GM23338 (cell line): Measurements from ENCODE around the gene FREM3. TPM values are rescaled to one million over a fixed set of nuclear protein-coding genes. Genes with fewer than 3 reads are reported as not detected.

Source experiments
- ATAC-seq: fragments of 200-7000 bp; cut with Tn5 transposase; 3 replicates; pipeline ENCODE4 v1.9.1; 2020
- DNase-seq: peaks from one replicate; pipeline ENCODE4 v3.0.0-alpha.2; 2015; ENCODE audit warnings: low spot score
- H2AFZ ChIP-seq: fragments of 200-600 bp; sonication (generic); 2 replicates; pipeline ENCODE4 v1.8.0; 2016; ENCODE audit warnings: antibody characterized with exemption, mild to moderate bottlenecking, moderate library complexity
- H3F3A ChIP-seq: fragments of 200-600 bp; sonication (generic); replicated peaks from 2 replicates; pipeline ENCODE4 v1.8.0; 2017; ENCODE audit warnings: antibody characterized with exemption, mixed run types, low read depth
- H3K27ac ChIP-seq: fragments of 200-600 bp; sonication (generic); 2 replicates; pipeline ENCODE4 v1.6.1; 2016; ENCODE audit warnings: low read depth
- H3K27me3 ChIP-seq: fragments of 200-600 bp; sonication (generic); 2 replicates; pipeline ENCODE4 v1.8.0; 2016; ENCODE audit warnings: mild to moderate bottlenecking, mixed run types, moderate library complexity; ENCODE audit not compliant: insufficient read depth
- H3K36me3 ChIP-seq: fragments of 200-600 bp; sonication (generic); 2 replicates; pipeline ENCODE4 v1.8.0; 2016; ENCODE audit warnings: mild to moderate bottlenecking; ENCODE audit not compliant: insufficient read depth
- H3K4me1 ChIP-seq: fragments of 200-600 bp; sonication (generic); 2 replicates; pipeline ENCODE4 v1.8.0; 2016; ENCODE audit warnings: mild to moderate bottlenecking, moderate library complexity; ENCODE audit not compliant: insufficient read depth
- H3K4me2 ChIP-seq: fragments of 200-600 bp; sonication (generic); 2 replicates; pipeline ENCODE4 v1.7.1; 2017; ENCODE audit warnings: mixed run types
- H3K4me3 ChIP-seq: fragments of 200-600 bp; sonication (generic); 2 replicates; pipeline ENCODE4 v1.6.1; 2016; ENCODE audit warnings: mixed run types
- H3K79me2 ChIP-seq: fragments of 200-600 bp; sonication (generic); replicated peaks from 2 replicates; pipeline ENCODE4 v1.8.0; 2017; ENCODE audit warnings: mild to moderate bottlenecking; ENCODE audit not compliant: insufficient read depth
- H3K9me2 ChIP-seq: fragments of 200-600 bp; sonication (generic); 2 replicates; pipeline ENCODE4 v1.8.0; 2017; ENCODE audit not compliant: insufficient read depth
- H4K20me1 ChIP-seq: fragments of 200-600 bp; sonication (generic); replicated peaks from 2 replicates; pipeline ENCODE4 v1.8.0; 2017; ENCODE audit warnings: mild to moderate bottlenecking; ENCODE audit not compliant: insufficient read depth
- H3K27ac Mint-ChIP-seq: 2 replicates; pipeline ENCODE4 v1.8.0; 2020; ENCODE audit warnings: inconsistent platforms, mild to moderate bottlenecking, moderate library complexity, mixed read lengths
- H3K27me3 Mint-ChIP-seq: 3 replicates; pipeline ENCODE4 v1.8.0; 2022; ENCODE audit warnings: low read depth, mild to moderate bottlenecking, moderate library complexity, mixed read lengths, inconsistent platforms; ENCODE audit not compliant: insufficient read depth, poor library complexity
- H3K36me3 Mint-ChIP-seq: 3 replicates; pipeline ENCODE4 v1.8.0; 2021; ENCODE audit warnings: low read depth, mild to moderate bottlenecking, inconsistent platforms, moderate library complexity, mixed read lengths
- H3K4me1 Mint-ChIP-seq: 3 replicates; pipeline ENCODE4 v1.8.0; 2020; ENCODE audit warnings: mild to moderate bottlenecking, inconsistent platforms, mixed read lengths
- H3K4me3 Mint-ChIP-seq: 3 replicates; pipeline ENCODE4 v1.8.0; 2021; ENCODE audit warnings: moderate library complexity, mild to moderate bottlenecking, inconsistent platforms, mixed read lengths
- H3K9me3 Mint-ChIP-seq: 3 replicates; pipeline ENCODE4 v1.8.0; 2020; ENCODE audit warnings: moderate library complexity, mild to moderate bottlenecking, inconsistent platforms, mixed read lengths
- CREB1 ChIP-seq: fragments of 250-450 bp; sonication (Bioruptor Pico); IDR thresholded peaks from 2 replicates; pipeline ENCODE4 v1.5.0; 2020; ENCODE audit warnings: low read depth, mild to moderate bottlenecking, moderate library complexity
- ETS1 ChIP-seq: IDR thresholded peaks from 2 replicates; pipeline ENCODE4 v1.6.1; 2016; ENCODE audit warnings: antibody characterized with exemption
- EZH2 ChIP-seq: fragments of 200-600 bp; sonication (generic); IDR thresholded peaks from one replicate; pipeline ENCODE4 v1.8.0; 2017; ENCODE audit warnings: antibody characterized with exemption, mild to moderate bottlenecking, low read depth; ENCODE audit not compliant: unreplicated experiment
- EZH2phosphoT487 ChIP-seq: fragments of 200-600 bp; sonication (generic); IDR thresholded peaks from one replicate; pipeline ENCODE4 v1.8.1; 2018; ENCODE audit warnings: antibody characterized with exemption; ENCODE audit not compliant: unreplicated experiment
- JUNB ChIP-seq: IDR thresholded peaks from one replicate; pipeline ENCODE4 v1.6.1; 2016; ENCODE audit warnings: antibody characterized with exemption; ENCODE audit not compliant: unreplicated experiment
- NANOG ChIP-seq: IDR thresholded peaks from 2 replicates; pipeline ENCODE4 v1.6.1; 2016; ENCODE audit warnings: antibody characterized with exemption, borderline replicate concordance
- POLR2AphosphoS5 ChIP-seq: IDR thresholded peaks from 2 replicates; pipeline ENCODE4 v1.6.1; 2016; ENCODE audit warnings: antibody characterized with exemption, low read depth
- REST ChIP-seq: IDR thresholded peaks from one replicate; pipeline ENCODE4 v1.6.1; 2018; ENCODE audit warnings: antibody characterized with exemption; ENCODE audit not compliant: unreplicated experiment
- STAT1 ChIP-seq: IDR thresholded peaks from one replicate; pipeline ENCODE4 v1.6.1; 2016; ENCODE audit warnings: antibody characterized with exemption; ENCODE audit not compliant: unreplicated experiment
- ZNF114 ChIP-seq: fragments of 250-450 bp; sonication (Bioruptor Pico); IDR thresholded peaks from 2 replicates; pipeline ENCODE4 v1.5.0; 2020; ENCODE audit warnings: mild to moderate bottlenecking, moderate library complexity
- ZNF331 ChIP-seq: fragments of 250-450 bp; sonication (Bioruptor Pico); IDR thresholded peaks from 2 replicates; pipeline ENCODE4 v1.5.0; 2020; ENCODE audit warnings: low read depth, mild to moderate bottlenecking, moderate library complexity
- polyA plus RNA-seq: library from polyadenylated mRNA; unstranded; fragments of >200 nt; fragmentation: Nextera tagmentation; extraction: Ambion mirVana; gene quantifications from 2 replicates; pipeline ENCODE4 v1.2.1, GENCODE V29; 2016
- total RNA-seq: library from RNA; depleted of rRNA; stranded (reverse); fragments of >200 nt; shearing (Covaris generic); gene quantifications from 2 replicates; pipeline ENCODE4 v1.2.3, GENCODE V29; 2014
- TF ChIP-seq, protein P1 (sequence below): fragments of 250-450 bp; sonication (Bioruptor Pico); IDR thresholded peaks from 2 replicates; pipeline ENCODE4 v1.5.0; 2020; ENCODE audit warnings: mild to moderate bottlenecking, moderate library complexity
- TF ChIP-seq, protein P2 (sequence below), 2 experiments: fragments of 200-600 bp in 1 of 2; sonication (generic) in 1 of 2; conservative IDR thresholded peaks; 2 replicates each; pipeline versions ENCODE4 v1.5.1 to v1.6.1; 2016 to 2017; ENCODE audit warnings: antibody characterized with exemption in 2 of 2, low read depth in 2 of 2, mild to moderate bottlenecking in 2 of 2, moderate library complexity in 1 of 2

Gene FREM3
- total and polyA plus RNA-seq, 2 experiments from 2014 or later: 0.03 to 0.07 TPM

DNA sequence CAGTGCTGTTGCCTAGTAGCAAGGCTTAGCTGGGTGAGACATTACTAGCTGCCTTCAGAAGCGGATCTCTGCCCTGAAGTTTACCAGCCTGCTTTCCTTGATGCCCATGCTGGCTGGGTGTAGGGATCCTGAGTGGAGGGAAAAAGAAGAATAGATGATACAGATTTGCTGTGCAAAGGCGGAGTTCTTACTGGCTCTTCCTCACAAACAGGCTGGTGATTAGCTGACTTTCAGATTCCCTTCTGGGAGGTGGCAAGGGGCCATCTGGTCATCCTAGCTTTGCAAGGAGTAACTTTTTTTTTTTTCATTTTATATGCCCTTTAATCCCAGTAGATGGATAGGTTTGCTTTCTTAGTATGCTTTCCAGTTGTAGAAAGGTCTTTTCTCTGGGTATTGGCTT is 142.2 kb downstream of the FREM3 start:
- H3K36me3 Mint-ChIP-seq: peaks cover 8% of the 10 kb centered on the region; the same call in 1 of the 3 replicates
- DNase-seq: no peak
- H3K27ac ChIP-seq: peak overlapping the region; percentile 27; the same call in 1 of the 2 replicates
- peaks cover 16% of the 10 kb centered on the region for H3K27me3 Mint-ChIP-seq
- H2AFZ ChIP-seq: no peak overlapping the region
- TF ChIP-seq EZH2phosphoT487 (no peak), ETS1 (no peak), CREB1 (CRISPR knock-in tag) (no peak), STAT1 (no peak), EZH2 (no peak), ZNF331 (CRISPR knock-in tag) (no peak), REST (no peak), ZNF114 (no peak), NANOG (no peak), POLR2AphosphoS5 (no peak), JUNB (no peak)
- TF ChIP-seq, protein P1, sequence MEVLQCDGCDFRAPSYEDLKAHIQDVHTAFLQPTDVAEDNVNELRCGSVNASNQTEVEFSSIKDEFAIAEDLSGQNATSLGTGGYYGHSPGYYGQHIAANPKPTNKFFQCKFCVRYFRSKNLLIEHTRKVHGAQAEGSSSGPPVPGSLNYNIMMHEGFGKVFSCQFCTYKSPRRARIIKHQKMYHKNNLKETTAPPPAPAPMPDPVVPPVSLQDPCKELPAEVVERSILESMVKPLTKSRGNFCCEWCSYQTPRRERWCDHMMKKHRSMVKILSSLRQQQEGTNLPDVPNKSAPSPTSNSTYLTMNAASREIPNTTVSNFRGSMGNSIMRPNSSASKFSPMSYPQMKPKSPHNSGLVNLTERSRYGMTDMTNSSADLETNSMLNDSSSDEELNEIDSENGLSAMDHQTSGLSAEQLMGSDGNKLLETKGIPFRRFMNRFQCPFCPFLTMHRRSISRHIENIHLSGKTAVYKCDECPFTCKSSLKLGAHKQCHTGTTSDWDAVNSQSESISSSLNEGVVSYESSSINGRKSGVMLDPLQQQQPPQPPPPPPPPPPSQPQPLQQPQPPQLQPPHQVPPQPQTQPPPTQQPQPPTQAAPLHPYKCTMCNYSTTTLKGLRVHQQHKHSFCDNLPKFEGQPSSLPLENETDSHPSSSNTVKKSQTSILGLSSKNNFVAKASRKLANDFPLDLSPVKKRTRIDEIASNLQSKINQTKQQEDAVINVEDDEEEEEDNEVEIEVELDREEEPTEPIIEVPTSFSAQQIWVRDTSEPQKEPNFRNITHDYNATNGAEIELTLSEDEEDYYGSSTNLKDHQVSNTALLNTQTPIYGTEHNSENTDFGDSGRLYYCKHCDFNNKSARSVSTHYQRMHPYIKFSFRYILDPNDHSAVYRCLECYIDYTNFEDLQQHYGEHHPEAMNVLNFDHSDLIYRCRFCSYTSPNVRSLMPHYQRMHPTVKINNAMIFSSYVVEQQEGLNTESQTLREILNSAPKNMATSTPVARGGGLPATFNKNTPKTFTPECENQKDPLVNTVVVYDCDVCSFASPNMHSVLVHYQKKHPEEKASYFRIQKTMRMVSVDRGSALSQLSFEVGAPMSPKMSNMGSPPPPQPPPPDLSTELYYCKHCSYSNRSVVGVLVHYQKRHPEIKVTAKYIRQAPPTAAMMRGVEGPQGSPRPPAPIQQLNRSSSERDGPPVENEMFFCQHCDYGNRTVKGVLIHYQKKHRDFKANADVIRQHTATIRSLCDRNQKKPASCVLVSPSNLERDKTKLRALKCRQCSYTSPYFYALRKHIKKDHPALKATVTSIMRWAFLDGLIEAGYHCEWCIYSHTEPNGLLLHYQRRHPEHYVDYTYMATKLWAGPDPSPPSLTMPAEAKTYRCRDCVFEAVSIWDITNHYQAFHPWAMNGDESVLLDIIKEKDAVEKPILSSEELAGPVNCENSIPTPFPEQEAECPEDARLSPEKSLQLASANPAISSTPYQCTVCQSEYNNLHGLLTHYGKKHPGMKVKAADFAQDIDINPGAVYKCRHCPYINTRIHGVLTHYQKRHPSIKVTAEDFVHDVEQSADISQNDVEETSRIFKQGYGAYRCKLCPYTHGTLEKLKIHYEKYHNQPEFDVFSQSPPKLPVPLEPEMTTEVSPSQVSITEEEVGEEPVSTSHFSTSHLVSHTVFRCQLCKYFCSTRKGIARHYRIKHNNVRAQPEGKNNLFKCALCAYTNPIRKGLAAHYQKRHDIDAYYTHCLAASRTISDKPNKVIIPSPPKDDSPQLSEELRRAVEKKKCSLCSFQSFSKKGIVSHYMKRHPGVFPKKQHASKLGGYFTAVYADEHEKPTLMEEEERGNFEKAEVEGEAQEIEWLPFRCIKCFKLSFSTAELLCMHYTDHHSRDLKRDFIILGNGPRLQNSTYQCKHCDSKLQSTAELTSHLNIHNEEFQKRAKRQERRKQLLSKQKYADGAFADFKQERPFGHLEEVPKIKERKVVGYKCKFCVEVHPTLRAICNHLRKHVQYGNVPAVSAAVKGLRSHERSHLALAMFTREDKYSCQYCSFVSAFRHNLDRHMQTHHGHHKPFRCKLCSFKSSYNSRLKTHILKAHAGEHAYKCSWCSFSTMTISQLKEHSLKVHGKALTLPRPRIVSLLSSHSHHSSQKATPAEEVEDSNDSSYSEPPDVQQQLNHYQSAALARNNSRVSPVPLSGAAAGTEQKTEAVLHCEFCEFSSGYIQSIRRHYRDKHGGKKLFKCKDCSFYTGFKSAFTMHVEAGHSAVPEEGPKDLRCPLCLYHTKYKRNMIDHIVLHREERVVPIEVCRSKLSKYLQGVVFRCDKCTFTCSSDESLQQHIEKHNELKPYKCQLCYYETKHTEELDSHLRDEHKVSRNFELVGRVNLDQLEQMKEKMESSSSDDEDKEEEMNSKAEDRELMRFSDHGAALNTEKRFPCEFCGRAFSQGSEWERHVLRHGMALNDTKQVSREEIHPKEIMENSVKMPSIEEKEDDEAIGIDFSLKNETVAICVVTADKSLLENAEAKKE (CRISPR knock-in tag): no peak
- TF ChIP-seq, protein P2, sequence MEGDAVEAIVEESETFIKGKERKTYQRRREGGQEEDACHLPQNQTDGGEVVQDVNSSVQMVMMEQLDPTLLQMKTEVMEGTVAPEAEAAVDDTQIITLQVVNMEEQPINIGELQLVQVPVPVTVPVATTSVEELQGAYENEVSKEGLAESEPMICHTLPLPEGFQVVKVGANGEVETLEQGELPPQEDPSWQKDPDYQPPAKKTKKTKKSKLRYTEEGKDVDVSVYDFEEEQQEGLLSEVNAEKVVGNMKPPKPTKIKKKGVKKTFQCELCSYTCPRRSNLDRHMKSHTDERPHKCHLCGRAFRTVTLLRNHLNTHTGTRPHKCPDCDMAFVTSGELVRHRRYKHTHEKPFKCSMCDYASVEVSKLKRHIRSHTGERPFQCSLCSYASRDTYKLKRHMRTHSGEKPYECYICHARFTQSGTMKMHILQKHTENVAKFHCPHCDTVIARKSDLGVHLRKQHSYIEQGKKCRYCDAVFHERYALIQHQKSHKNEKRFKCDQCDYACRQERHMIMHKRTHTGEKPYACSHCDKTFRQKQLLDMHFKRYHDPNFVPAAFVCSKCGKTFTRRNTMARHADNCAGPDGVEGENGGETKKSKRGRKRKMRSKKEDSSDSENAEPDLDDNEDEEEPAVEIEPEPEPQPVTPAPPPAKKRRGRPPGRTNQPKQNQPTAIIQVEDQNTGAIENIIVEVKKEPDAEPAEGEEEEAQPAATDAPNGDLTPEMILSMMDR (conservative IDR thresholded peaks at IDR 0.05; ENCODE audit: low read depth in 2 of 2): no peak
- H3K4me2 ChIP-seq: no peak overlapping the region
- H3K4me3 ChIP-seq: no peak overlapping the region
- H3K4me1 ChIP-seq: no peaks in the 10 kb centered on the region
- H3K36me3 ChIP-seq: peaks cover under 1% of the 10 kb centered on the region; the same call in 1 of the 2 replicates
- H3K4me1 Mint-ChIP-seq: peaks cover 9% of the 10 kb centered on the region; the same call in 1 of the 3 replicates
- 0 out of 2 replicates have a peak, but pooled peaks cover 3% of the 10 kb centered on the region for H4K20me1 ChIP-seq
- H3K27me3 ChIP-seq: 0 out of 2 replicates have a peak, but pooled peaks cover 3% of the 10 kb centered on the region
- ATAC-seq: no peak
- no peaks in the 10 kb centered on the region for H3K79me2 ChIP-seq
- H3K9me2 ChIP-seq: no peaks in the 10 kb centered on the region
- H3F3A ChIP-seq: no peaks in the 10 kb centered on the region
- peak overlapping the region; percentile 79; the same call in 1 of the 3 replicates for H3K4me3 Mint-ChIP-seq
- no peaks in the 10 kb centered on the region for H3K9me3 Mint-ChIP-seq
- H3K27ac Mint-ChIP-seq: peak overlapping the region; percentile 94; the same call in 1 of the 2 replicates
